Right renal pelvis (tissue), 4 donors: Measurements from ENCODE around the gene SCO2. TPM values are rescaled to one million over a fixed set of nuclear protein-coding genes. Genes with fewer than 3 reads are reported as not detected.

Source experiments
- DNase-seq, 4 donors: peaks; one replicate each; pipeline ENCODE4 v3.0.0-alpha.2; 2013; ENCODE audit warnings: low read depth in 4 of 4, low spot score in 3 of 4, missing footprints in 1 of 4
- polyA plus RNA-seq, 4 donors: library from polyadenylated mRNA; unstranded; fragments of 120-200 nt; gene quantifications; one replicate each; pipeline ENCODE4 v1.2.1, GENCODE V29; 2013; ENCODE audit not compliant: insufficient read length in 4 of 4

SCO2 gene
- polyA plus RNA-seq, 4 donors, result 0.24 to 5.8 (median 0.37) TPM; not detected in 1

DNA sequence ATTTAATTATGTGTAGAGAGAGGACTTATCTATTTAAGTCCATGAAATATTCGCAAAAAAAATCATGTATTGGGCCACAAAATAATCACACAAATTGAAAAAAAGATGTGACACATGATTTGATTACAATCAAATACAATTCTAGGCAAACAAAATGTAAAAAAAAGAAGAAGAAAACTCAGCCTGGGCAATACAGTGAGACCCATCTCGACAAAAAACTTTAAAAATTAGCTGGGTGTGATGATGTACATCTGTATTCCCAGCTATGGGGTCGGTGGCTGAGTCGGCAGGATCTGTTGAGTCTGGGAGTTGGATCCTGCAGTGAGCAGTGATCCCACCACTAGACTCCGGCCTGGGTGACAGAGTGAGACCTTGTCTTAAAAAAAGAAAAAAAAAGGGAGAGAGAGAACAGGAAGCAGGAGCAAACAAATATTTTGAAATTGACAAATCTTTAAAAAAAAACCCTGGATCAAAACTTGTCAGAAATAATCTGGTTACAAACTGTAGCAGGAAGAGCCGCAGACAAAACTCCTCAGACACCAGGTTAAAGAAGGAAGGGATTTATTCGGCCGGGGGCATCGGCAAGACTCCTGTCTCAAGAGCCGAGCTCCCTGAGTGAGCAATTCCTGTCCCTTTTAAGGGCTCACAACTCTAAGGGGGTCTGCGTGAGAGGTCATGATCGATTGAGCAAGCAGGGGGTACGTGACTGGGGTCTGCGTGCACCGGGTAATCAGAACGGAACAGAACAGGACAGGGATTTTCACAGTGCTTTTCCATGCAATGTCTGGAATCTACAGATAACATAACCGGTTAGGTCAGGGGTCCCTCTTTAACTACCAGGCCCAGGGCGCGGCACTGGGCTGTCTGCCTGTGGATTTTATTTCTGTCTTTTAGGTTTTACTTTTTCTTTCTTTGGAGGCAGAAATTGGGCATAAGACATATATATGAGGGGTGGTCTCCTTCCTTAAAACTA is 7.7 kb upstream of the SCO2 start:
- no peak for DNase-seq

DNA sequence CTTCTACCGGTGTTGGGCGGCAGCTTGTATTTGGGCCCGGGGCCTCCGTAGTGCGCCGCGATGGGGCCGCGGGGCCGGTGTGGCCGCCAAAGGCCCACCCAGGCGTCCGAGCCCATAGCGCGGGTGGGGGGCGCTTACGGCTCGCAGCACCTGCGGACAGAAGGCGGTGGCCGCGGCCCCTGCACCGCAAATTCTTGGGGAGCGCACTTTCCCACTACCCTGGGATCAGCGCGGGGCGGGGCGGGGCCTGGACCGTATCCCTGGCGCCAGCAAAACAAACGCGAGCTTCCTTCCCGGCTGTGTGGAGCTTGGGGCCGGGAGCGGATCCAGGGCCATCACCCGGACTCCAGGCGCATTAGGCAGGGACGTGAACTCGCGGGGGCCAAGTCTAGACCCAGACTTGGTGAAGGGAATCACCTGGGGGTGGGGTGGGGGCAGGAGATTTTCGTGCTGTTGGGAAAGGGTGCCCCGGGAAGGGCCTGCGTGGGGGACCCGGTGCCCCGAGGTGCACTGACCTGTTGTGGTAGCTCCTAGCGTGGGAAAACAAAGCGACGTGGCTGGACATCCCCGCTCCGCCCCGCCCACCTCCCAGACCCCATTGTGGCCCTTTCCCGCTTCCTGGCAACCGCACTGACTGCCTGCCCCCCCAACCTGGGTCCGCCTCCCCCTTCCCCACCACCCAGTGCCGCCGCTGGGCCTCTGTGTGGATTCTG is 6.7 kb upstream of the SCO2 start:
- no peak for DNase-seq

DNA sequence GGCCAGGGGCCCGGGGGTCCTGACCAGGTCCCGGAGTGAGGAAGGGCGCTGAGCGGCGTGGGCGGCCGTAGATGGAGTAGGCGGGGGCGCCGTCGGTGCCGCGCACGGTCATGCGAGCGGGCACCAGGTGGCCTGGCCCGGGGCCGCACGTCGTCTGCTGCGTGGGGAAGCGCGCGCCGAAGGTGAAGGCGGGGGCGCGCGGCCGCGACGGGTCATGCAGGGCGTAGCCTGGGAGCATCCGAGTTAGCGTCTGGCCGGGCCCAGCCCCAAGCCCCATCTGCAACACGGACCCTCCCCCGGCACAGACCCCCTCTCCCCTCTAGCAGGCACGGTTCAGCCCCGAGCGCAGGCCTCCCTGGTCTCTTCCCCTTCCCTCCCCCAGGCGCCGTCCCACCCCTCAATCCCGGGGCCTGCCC is 6.2 kb upstream of the SCO2 start:
- DNase-seq, result no peak

DNA sequence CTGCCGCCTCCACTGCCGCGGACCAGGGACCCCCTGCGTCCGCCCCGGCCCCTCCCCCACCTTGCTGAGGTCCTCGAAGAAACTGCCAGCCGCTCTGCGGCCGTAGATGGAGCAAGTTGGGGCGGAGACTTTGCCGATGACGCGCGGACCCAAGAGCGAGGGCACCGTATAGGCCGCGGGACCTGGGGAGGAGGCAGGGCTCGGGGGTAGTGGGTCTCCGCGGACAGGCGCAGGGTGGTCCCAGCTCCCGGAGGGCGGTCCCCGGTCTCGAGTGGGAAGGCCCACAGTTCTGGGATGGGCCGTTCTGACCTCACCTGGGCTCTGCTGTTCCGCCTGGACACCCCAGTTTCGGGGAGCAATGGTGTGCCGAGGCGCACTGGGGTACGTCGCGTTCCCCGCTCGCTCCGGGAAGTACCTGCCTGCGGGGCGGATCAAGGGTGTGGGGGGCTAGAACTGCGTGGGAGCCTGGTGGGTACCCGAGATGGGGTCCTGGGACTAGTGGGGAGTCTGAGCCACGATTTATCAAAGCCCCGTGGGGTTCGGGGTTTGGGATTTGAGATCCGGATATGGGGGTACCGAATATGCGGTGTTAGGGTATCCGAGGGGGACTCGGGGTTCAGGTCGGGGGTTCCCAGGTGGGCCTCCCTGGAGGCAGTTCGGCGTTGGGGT is 5.6 kb upstream of the SCO2 start:
- no peak for DNase-seq

DNA sequence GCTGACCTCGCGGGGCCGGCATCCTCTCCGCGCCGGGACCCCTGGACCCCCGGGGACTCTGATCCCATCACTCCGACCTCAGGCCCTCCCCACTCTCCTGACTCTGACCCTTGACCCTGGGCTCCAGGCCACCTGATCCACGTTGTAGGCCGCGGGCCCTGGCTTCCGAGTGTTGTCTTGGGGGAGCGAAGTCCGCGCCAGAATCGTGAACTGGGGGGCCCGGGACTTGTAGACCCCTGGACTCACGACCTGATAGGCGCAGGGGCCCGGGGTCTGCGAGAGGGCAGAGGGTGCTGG is 5.1 kb upstream of the SCO2 start:
- no peak for DNase-seq

DNA sequence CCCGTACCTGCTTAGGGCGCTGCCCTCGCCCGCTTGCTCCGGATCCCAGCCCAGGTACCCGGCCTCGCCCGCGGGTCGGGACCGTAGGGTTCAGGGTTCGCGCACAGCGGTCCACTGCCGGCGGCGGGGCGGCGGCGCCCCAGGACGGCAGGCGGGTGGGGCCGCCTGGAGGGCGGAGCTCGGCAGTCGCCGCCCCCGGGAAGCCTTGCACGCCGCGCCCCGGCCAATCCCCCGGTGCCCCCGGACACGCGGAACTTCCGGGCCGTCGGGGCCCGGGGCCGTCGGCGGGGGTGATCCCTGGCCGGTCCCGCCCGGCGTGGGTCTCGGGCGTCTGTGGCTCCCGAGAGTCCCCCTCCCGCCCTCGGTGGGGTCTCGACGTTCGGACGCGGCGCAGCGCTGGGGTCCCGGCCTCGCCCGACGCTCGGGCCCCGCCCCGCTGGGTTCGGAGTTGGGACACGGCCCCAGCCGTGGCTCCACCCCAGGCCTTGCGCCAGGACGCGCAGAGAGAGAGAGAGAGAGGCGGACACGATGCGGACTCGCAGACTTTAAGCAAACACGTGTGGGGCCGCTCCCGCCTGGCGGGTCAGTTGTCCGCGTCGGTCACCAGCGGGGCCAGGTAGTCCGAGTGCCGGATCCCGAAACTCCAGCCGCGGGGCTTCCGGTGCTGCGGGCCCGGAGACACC is 4.6 kb upstream of the SCO2 start, which contains the start of gene TYMP:
TSS of gene TYMP (minus strand) at position 116 of the 683 bp plus-strand sequence. CDS start 303 bp downstream, outside the sequence.
- no peak for DNase-seq

DNA sequence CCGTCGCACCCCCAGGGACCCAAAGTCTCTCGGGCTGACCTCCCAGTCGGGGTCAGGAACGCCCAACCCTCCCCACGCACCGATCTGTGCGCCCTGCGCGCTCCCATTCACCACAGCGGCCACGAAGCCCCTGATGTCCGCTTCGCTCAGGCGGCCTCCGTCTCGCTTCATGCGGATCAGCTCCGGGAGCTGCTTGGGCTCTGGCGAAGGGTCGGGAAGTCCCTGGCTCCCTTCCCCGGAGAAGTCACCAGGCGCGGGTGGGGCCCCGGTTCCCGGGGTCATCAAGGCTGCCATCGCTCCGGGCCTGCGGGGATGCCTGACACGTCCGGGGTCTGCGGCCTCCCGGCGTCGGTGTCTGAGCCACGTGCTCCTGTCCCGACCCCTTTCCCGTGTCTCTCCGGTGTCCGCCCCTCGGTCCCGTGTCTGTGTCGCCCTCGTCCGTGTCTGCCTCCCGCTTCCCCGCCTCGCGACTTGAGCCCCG is 4.1 kb upstream of the SCO2 start:
- DNase-seq, result no peak

DNA sequence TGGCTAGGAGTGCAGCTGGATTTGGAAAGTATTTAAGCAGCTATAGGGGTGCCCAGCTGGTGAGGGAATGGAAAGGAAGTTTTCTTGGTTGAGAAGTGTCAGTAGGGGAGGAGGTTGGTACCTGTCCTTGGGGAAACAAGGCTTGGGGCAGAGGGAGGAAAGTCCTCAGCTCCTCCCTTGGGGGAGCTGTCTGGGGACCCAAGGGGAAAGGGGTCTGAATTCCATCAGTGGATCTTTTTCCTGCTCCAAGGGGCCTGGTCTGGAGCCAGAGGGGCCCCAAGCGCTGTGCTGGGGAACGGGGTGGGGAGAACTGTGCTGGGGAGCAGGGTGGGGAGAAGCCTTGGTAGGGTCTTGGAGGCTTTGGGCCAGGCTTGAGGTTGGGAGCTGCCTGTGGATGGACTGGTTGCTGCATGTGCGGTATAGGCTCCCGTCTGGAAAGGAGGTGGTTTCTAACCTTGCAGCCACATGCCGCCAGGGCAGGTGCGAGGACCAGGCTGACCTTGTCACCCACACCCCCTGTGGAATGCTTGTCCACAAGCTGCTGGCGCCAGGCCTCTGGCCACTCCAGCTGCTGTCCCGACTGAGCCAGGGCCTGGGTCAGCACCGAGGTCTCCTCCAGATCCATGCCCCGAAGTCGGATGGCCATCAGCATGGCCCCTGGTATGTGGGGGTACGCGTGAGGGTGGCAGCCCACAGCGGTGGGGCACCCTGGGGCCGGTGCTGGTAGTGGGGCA is 3.5 kb upstream of the SCO2 start:
- no peak for DNase-seq

DNA sequence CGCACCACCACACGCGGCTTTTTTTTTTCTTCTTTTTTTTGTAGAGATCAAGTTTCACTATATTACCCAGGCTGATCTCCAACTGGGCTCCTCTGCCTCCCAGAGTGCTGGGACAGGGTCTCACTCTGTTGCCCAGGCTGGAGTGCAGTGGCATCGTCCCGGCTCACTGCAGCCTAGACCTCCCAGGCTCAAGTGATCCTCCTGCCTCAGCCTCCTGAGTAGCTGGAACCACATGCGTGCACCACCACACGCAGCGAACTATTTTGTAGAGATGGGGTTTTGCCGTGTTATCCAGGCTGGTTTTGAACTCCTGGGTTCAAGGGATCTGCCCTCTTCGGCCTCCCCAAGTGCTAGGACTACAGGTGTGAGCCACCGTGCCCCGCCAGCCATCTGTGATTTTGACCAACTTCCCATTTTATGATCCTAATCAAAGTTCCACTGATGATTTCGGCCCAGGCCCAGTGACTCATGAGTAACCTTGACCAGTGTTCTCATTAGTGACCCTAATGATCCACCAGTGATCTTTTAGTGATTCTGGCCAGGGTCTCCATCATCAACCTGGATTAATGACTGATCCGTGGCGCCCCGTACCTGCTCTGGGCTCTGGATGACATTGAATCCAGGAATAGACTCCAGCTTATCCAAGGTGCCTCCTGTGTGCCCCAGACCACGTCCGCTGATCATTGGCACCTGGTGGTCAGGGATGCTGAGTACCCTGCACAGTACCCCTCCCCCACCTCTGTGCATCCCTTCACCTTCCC is 2.7 kb upstream of the SCO2 start:
- DNase-seq, result no peak

DNA sequence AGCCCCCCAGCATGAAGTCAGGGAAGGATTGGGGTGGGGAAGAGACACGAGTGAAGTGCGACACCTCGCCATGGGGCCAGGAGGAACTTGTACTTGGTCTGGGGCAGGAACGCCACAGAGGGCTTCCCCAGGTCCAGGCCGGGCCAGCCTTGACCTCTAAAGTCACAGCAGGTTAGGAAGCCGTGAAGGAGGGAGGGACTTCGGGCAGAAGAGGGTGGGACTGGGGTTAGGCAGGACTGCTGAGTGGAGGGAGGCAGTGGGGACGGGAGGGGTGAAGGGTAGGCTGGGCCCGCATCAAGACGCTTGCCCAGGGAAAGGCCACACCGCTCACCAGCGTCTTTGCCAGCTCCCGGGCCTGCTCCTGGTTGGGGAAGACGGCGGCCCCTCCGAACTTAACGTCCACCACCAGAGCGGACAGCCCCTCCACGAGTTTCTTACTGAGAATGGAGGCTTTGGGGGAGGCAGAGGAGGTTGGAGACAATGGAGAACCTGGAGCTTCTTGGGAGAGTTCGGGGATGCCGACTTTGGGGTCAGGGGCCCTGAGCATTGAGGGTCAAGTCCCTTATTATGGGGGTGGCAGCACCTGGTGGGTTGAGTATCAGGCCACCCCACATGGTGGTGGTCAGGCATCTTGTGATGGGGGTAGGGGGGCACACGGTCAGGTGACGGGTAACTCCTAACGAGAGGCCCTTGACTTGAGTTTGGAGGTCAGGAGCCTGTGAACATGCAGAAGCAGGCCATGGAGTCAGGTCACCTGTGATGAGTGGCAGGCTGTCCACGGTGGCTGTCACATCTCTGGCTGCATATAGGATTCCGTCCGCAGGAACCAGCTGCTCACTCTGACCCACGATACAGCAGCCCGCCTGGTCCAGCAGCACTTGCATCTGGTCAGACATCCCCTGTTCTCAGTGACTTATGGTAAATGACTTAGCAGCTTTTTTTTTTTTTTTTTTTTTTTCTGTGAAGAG is 1.7 kb upstream of the SCO2 start:
- no peak for DNase-seq

DNA sequence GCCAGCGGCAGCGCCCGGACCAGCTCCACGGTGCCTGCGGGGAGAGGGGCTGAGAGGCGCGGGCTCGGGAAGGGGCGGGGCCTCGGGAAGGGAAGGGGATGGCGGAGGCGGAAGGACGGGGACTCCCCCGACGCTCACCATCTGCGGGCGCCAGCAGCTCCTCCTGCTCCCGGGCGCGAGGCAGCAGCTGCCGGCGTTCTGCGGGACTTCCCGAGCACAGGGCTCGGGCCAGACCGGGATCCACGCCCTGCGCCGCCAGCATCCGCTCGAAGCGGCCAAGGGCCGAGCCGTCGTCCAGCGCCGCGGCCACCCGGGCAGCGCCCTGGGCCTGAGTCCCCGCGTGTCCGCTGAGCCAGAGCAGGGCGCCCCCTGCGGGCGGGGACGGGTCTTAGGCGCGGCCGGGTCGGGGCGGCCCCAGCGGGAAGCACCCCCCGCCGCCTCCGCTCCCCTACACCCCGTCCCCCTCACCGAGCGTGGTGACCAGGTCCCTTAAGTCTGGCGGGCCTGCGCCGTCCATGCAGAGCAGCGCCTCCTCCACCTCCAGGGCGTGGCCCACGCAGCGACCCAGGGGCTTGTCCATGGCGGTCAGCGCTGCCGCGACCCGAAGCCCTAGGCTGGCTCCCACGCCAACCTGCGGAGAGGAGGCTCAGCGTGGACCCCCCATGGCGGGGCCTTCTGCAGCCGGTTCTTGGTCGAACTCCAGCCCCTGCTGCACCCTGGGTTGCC is 873 bp upstream of the SCO2 start:
- DNase-seq, result no peak

DNA sequence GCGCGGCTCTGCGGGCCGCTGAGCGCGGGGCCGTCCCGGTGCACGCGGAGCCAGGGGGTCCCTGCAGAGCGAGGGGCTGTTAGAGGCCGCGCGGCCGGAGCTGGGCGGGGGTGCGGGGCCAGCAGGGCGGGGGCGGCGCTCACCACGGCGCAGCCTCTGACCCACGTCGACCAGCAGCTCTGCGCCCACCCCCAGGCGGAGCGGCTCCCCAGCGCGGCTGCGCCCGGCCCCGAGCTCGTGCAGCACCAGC is 385 bp upstream of the SCO2 start:
- DNase-seq, result no peak

DNA sequence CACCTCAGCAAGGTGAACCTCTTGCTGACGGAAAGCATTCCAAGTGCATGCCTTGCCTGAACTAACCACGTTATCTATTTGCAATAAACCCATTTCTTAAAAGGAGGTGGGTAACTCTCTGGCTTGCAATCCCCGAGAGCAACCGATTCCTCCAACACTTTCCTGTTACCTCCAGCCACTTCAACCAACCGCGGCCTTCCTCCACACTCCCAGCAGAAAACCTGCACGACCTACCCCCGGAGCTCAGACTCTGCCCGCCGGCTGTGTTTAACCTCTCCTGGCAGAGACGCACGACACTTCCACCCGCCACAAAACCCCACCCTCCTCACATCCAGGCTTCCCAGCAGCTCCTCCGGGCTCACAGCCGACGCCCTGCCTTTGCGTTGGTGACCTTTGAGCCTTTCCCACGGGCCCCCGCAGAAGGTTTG is 708 bp downstream of the SCO2 start:
- DNase-seq, result no peak

DNA sequence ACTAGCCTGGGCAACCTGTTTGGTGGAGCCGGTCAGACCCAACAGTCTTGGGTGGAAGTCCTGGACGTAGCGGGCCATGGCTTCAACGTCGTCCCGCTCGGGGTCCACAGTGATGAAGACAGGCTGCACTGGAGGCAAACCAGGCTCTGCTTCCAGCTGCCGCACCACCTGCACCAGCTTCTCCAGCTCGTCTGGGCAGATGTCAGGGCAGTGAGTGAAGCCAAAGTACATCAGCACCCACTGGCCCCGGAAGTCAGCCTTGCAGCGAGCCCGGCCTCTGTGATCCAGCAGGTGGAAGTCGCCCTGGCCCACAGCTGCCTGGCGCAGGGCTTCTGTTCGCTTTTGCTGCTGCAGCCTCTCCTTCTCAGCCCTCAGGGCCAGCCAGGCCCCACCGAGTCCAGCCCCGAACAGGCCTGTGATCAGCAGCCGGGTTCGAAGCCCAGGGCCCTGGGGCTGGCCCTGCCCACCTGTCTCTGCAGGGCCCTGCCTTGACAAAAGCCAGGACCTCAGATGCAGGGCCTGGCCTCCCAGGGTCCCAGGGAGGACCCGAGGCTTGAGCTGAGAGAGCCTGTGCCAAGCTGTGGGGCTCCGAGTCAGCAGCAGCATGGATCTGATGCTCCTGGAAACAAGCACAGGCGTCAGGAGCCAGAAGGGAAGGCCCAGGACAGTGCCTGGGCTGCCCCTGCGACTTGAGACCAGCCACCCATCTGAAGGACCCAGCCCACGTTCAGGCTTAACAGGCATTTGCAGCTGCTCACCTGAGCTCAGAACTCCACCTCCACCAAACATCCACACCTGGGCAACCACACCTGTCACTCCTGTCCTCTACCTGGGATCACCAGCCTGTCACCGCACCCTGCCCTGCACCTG is 1.4 kb downstream of the SCO2 start:
- DNase-seq, result no peak

DNA sequence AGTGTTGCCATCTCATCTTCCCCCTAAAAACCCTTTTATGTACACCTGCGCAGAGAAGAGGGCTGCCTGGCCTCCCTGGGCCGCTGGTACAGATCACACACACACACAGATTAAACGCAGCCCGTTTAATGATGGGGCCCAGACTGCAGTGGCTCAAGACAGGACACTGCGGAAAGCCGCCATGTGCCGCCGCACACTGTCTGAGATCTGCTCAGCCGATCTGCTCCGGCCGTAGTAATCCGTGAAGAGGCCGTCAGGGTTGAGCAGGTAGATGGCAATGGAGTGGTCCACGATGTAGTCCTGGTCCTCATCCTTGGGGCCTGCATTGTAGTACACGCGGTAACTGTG is 2.0 kb downstream of the SCO2 start:
- DNase-seq, result no peak

DNA sequence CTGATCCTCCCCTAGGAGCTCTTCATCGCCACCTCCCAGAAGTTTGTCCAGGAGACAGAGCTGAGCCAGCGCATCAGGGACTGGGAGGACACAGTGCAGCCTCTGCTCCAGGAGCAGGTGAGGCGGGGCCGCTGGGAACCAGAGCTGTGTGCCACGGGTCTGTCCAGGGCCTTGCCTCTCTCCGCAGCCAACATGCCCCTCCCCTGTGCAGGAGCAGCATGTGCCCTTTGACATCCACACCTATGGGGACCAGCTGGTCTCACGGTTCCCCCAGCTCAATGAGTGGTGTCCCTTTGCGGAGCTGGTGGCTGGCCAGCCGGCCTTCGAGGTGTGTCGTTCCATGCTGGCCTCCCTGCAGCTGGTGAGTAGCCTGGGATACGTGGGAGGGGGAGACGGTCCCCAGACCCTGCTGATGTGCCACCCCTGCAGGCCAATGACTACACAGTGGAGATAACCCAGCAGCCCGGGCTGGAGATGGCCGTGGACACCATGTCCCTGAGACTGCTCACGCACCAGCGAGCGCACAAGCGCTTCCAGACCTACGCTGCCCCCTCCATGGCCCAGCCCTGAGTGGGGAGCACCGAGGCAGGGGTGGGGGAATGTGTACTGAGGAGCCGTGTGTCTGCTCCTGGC is 2.5 kb downstream of the SCO2 start:
- DNase-seq, result no peak
